HepG2 (cell line): ENCODE results near the gene TCEAL9. TPM values are rescaled to one million over a fixed set of nuclear protein-coding genes. Genes with fewer than 3 reads are reported as not detected.
"Not testable (repeated sequence)": the region's sequence is repeated elsewhere in the genome, so short reads cannot be mapped to it uniquely, and the experiment has no call there.

Experiments used
- ATAC-seq: fragments of 200-7000 bp; cut with Tn5 transposase; 3 replicates; pipeline ENCODE4 v1.9.1; 2020; ENCODE audit warnings: mild to moderate bottlenecking, moderate library complexity
- BruUV-seq: library from RNA; stranded (reverse); fragments of 400-500 nt; replicated peaks from 2 replicates; lab custom pipeline; 2021; lab: Mats Ljungman, UMichigan
- CTCF ChIA-PET: fragments of 300-600 bp; formaldehyde crosslinking; extraction: SDS; loops from one replicate; lab custom pipeline; 2021; ENCODE audit warnings: low total read pairs, inconsistent platforms, low intra/inter-chr PET ratio; lab: Yijun Ruan, JAX
- POLR2A ChIA-PET: fragments of 350-600 bp; sonication (Branson Sonifier 250); formaldehyde crosslinking; loops from one replicate; lab custom pipeline; 2020; ENCODE audit warnings: antibody characterized with exemption, inconsistent platforms; lab: Yijun Ruan, JAX
- DNase-seq: peaks from one replicate; pipeline ENCODE4 v3.0.0-alpha.2; 2015; ENCODE audit warnings: low spot score
- FAIRE-seq: peaks from 3 replicates; lab custom pipeline; 2011; peaks lifted over from hg19 to GRCh38; lab: Jason Lieb, UNC
- H2AFZ ChIP-seq: one replicate; pipeline ENCODE4 v1.6.1; 2011; ENCODE audit warnings: low read length, inconsistent platforms
- H3K27ac ChIP-seq: fragments of 300-600 bp; 3 replicates; pipeline ENCODE4 v1.8.0; 2011; ENCODE audit warnings: mixed run types, mild to moderate bottlenecking, mixed read lengths, low read length, inconsistent platforms; ENCODE audit not compliant: insufficient read depth; ENCODE audit errors: extremely low read length
- H3K27me3 ChIP-seq, 2 experiments: fragments of 200-600 bp in 1 of 2; 2 replicates in 1 of 2; 3 replicates in 1 of 2; pipeline versions ENCODE4 v1.6.0 to v1.8.0; 2011; ENCODE audit warnings: low read length in 2 of 2, mild to moderate bottlenecking in 2 of 2, moderate library complexity in 2 of 2, inconsistent platforms in 1 of 2; ENCODE audit not compliant: insufficient read depth in 2 of 2, control insufficient read depth in 1 of 2
- H3K36me3 ChIP-seq, 2 experiments: fragments of 200-600 bp in 1 of 2; replicated peaks in 1 of 2; 2 replicates in 1 of 2; 3 replicates in 1 of 2; pipeline versions ENCODE4 v1.5.1 to v1.8.0; 2011; ENCODE audit warnings: low read length in 2 of 2, inconsistent platforms in 1 of 2; ENCODE audit not compliant: insufficient read depth in 2 of 2, control insufficient read depth in 1 of 2
- H3K4me1 ChIP-seq: 2 replicates; pipeline ENCODE4 v1.5.1; 2012; ENCODE audit warnings: low read length, inconsistent platforms; ENCODE audit not compliant: insufficient read depth
- H3K4me2 ChIP-seq: 2 replicates; pipeline ENCODE4 v1.6.0; 2011; ENCODE audit warnings: low read depth, low read length, inconsistent platforms
- H3K4me3 ChIP-seq, 3 experiments: fragments of 200-600 bp in 1 of 3; sonication (generic), shearing (Covaris generic) in 1 of 3; replicated peaks in 1 of 3; 2 replicates each; pipeline ENCODE4 v1.5.1; 2011 to 2016; ENCODE audit warnings: low read length in 3 of 3, inconsistent platforms in 2 of 3, low read depth in 2 of 3, mild to moderate bottlenecking in 2 of 3, control low read depth in 1 of 3, mixed read lengths in 1 of 3; ENCODE audit not compliant: insufficient read depth in 1 of 3
- H3K79me2 ChIP-seq: one replicate; pipeline ENCODE4 v1.6.1; 2011; ENCODE audit warnings: low read length, inconsistent platforms; ENCODE audit not compliant: insufficient read depth
- H3K9ac ChIP-seq: 2 replicates; pipeline ENCODE4 v1.6.0; 2011; ENCODE audit warnings: mild to moderate bottlenecking, low read depth, low read length, inconsistent platforms; ENCODE audit not compliant: insufficient read depth
- H3K9me3 ChIP-seq: 2 replicates; pipeline ENCODE4 v1.5.1; 2012; ENCODE audit warnings: mild to moderate bottlenecking, low read length
- H4K20me1 ChIP-seq: 2 replicates; pipeline ENCODE4 v1.6.0; 2011; ENCODE audit warnings: inconsistent platforms, mild to moderate bottlenecking, low read length, moderate library complexity; ENCODE audit not compliant: insufficient read depth
- WGBS: methylation state at CpG from one replicate; pipeline ENCODE4 v1.1.6; 2017; ENCODE audit warnings: low lambda C conversion rate; 5-methylcytosine and 5-hydroxymethylcytosine counted together
- in situ Hi-C: cut with HindIII; loops from 2 replicates; pipeline ENCODE4 v1.10.0; 2017; ENCODE audit warnings: low pct_unique_long_range_greater_than_20kb; ENCODE audit not compliant: extremely low pct_ligation_motif_present
- intact Hi-C: fragments of 100-400 bp; cut with micrococcal nuclease; formaldehyde crosslinking; loops from one replicate; pipeline ENCODE4 v1.10.0; 2022; ENCODE audit not compliant: unreplicated experiment
- polyA plus RNA-seq, 8 experiments: library from polyadenylated mRNA; depleted of rRNA in 3 of 8; stranded (reverse) in 7 of 8; unstranded in 1 of 8; fragments of >200 nt; fragmentation: Illumina TruSeq in 4 of 8; extraction: Trizol in 4 of 8; gene quantifications; 2 replicates each; pipeline versions ENCODE4 v1.2.1 to v1.2.3, GENCODE V29; 2011 to 2016; ENCODE audit warnings: low read depth in 4 of 8, missing spikeins in 1 of 8, mixed read lengths in 1 of 8; ENCODE audit not compliant: insufficient read depth in 1 of 8
- total RNA-seq, 5 experiments: library from RNA; depleted of rRNA; stranded (reverse); fragments of >200 nt; fragmentation: Illumina TruSeq; extraction: Trizol; gene quantifications; 2 replicates each; pipeline ENCODE4 v1.2.3, GENCODE V29; 2016; ENCODE audit warnings: low read depth in 1 of 5
- TF ChIP-seq, protein P1 (sequence below): sonication (generic); formaldehyde crosslinking; IDR thresholded peaks from 2 replicates; pipeline ENCODE4 v1.4.0; 2020; ENCODE audit warnings: missing genetic modification reagents

TCEAL9 gene
- total and polyA plus RNA-seq, 2 of the 13 experiments (the other 11 are each of a cell fraction or from before 2014, with no cell fraction given), result 15.8 to 45.8 TPM

DNA sequence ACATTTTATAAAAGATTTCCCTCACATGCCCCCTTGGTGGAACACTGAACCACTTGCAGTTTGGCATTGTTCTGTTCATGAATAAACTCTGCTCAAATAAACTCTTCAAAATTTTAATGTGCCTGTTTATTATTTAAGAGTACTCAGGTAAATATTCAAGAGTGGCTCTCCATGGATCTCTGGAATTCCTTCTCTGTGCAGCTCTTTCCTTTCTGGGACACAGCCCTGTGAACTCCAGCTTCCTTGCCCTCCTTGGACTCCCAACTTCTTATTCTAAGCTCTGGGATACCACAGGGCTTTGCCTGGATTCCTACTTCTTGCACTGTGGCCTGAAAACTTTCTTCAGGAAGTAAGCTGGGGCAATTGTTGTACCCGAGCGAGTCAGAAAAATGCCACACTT lies 28.4 kb downstream of the TCEAL9 start (continued):
- TF ChIP-seq, protein P1, sequence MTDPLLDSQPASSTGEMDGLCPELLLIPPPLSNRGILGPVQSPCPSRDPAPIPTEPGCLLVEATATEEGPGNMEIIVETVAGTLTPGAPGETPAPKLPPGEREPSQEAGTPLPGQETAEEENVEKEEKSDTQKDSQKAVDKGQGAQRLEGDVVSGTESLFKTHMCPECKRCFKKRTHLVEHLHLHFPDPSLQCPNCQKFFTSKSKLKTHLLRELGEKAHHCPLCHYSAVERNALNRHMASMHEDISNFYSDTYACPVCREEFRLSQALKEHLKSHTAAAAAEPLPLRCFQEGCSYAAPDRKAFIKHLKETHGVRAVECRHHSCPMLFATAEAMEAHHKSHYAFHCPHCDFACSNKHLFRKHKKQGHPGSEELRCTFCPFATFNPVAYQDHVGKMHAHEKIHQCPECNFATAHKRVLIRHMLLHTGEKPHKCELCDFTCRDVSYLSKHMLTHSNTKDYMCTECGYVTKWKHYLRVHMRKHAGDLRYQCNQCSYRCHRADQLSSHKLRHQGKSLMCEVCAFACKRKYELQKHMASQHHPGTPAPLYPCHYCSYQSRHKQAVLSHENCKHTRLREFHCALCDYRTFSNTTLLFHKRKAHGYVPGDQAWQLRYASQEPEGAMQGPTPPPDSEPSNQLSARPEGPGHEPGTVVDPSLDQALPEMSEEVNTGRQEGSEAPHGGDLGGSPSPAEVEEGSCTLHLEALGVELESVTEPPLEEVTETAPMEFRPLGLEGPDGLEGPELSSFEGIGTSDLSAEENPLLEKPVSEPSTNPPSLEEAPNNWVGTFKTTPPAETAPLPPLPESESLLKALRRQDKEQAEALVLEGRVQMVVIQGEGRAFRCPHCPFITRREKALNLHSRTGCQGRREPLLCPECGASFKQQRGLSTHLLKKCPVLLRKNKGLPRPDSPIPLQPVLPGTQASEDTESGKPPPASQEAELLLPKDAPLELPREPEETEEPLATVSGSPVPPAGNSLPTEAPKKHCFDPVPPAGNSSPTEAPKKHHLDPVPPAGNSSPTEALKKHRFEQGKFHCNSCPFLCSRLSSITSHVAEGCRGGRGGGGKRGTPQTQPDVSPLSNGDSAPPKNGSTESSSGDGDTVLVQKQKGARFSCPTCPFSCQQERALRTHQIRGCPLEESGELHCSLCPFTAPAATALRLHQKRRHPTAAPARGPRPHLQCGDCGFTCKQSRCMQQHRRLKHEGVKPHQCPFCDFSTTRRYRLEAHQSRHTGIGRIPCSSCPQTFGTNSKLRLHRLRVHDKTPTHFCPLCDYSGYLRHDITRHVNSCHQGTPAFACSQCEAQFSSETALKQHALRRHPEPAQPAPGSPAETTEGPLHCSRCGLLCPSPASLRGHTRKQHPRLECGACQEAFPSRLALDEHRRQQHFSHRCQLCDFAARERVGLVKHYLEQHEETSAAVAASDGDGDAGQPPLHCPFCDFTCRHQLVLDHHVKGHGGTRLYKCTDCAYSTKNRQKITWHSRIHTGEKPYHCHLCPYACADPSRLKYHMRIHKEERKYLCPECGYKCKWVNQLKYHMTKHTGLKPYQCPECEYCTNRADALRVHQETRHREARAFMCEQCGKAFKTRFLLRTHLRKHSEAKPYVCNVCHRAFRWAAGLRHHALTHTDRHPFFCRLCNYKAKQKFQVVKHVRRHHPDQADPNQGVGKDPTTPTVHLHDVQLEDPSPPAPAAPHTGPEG (CRISPR knock-in tag), result no peak

DNA sequence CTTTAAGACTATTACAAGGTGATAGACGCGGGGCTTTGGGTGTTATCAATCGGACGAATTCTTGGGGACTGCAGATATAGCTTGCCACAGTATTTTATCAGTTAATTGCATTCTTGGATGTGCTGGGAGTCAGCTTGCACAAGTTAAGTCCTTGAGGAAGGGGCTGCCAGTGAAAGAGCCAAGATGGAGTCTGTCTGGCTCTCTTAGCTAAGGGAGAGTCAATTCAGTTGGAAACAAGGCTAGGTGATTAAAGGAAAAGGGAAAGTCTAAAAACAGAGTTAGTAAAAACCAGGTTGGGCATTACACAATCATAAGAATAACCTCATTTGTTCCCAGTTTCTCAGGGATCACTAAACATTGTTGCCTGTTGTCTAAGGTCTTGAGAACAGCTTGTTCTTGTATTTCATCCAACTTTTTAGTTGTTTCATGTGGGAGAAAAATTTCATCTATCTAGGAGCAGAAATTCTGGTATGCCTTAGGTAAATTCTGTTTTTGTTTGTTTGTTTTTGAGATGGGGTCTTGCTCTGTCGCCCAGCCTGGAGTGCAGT lies 29.1 kb downstream of the TCEAL9 start:
- H3K27me3 ChIP-seq, FAIRE-seq, H3K27ac ChIP-seq, H2AFZ ChIP-seq, ATAC-seq, in situ Hi-C loops, BruUV-seq, H3K4me3 ChIP-seq, H3K36me3 ChIP-seq, H3K4me2 ChIP-seq, H3K9ac ChIP-seq, H3K9me3 ChIP-seq, H4K20me1 ChIP-seq, CTCF ChIA-PET, intact Hi-C loops, POLR2A ChIA-PET, H3K79me2 ChIP-seq, H3K4me1 ChIP-seq, DNase-seq: not testable (repeated sequence)
- 61% methylated on average over 3 of the region's 5 CpGs for WGBS
